Neural cell (in vitro differentiated cells): ENCODE data around the gene ADAMTS2. TPM values are rescaled to one million over a fixed set of nuclear protein-coding genes. Genes with fewer than 3 reads are reported as not detected.

Source experiments
- H2AFZ ChIP-seq: fragments of 200-600, 300-800 bp; sonication (generic), shearing (Covaris generic); 2 replicates; pipeline ENCODE4 v1.6.0; 2014; ENCODE audit warnings: low read depth, mild to moderate bottlenecking, antibody characterized with exemption, low read length, moderate library complexity
- H3F3A ChIP-seq: fragments of 200-600 bp; shearing (Covaris generic); 2 replicates; pipeline ENCODE4 v1.6.1; 2016; ENCODE audit warnings: mild to moderate bottlenecking, moderate library complexity, mixed read lengths, antibody characterized with exemption, low read length; ENCODE audit not compliant: insufficient read depth, poor library complexity, severe bottlenecking
- H3K27ac ChIP-seq: fragments of 200-600, 300-800 bp; sonication (generic), shearing (Covaris generic); 2 replicates; pipeline ENCODE4 v1.5.1; 2014; ENCODE audit warnings: mild to moderate bottlenecking, low read length, moderate library complexity
- H3K27me3 ChIP-seq: fragments of 300-800, 200-600 bp; sonication (generic), shearing (Covaris generic); 2 replicates; pipeline ENCODE4 v1.6.0; 2014; ENCODE audit warnings: mild to moderate bottlenecking, low read depth, low read length, moderate library complexity; ENCODE audit not compliant: insufficient read depth
- H3K36me3 ChIP-seq: fragments of 300-800, 200-600 bp; sonication (generic), shearing (Covaris generic); 2 replicates; pipeline ENCODE4 v1.5.1; 2014; ENCODE audit warnings: mild to moderate bottlenecking, antibody characterized with exemption, low read length, moderate library complexity; ENCODE audit not compliant: insufficient read depth
- H3K4me2 ChIP-seq: fragments of 300-800, 200-600 bp; sonication (generic), shearing (Covaris generic); 2 replicates; pipeline ENCODE4 v1.6.0; 2014; ENCODE audit warnings: mild to moderate bottlenecking, low read length
- H3K4me3 ChIP-seq: fragments of 300-800, 200-600 bp; sonication (generic), shearing (Covaris generic); 2 replicates; pipeline ENCODE4 v1.5.1; 2014; ENCODE audit warnings: mild to moderate bottlenecking, low read length, moderate library complexity
- H3K79me2 ChIP-seq: fragments of 200-600 bp; shearing (Covaris generic); replicated peaks from 2 replicates; pipeline ENCODE4 v1.6.0; 2014; ENCODE audit warnings: mild to moderate bottlenecking, low read length, moderate library complexity; ENCODE audit not compliant: insufficient read depth
- H3K9ac ChIP-seq: fragments of 300-800, 200-600 bp; sonication (generic), shearing (Covaris generic); 2 replicates; pipeline ENCODE4 v1.6.1; 2016; ENCODE audit warnings: mild to moderate bottlenecking, low read length, mixed read lengths
- H3K9me2 ChIP-seq: fragments of 200-600 bp; shearing (Covaris generic); 2 replicates; pipeline ENCODE4 v1.6.1; 2016; ENCODE audit warnings: mild to moderate bottlenecking, low read length, mixed read lengths; ENCODE audit not compliant: insufficient read depth
- H3K9me3 ChIP-seq: fragments of 200-600, 300-800 bp; sonication (generic), shearing (Covaris generic); 2 replicates; pipeline ENCODE4 v1.6.1; 2016; ENCODE audit warnings: mild to moderate bottlenecking, mixed run types, low read length, moderate library complexity, mixed read lengths
- H4K20me1 ChIP-seq: fragments of 200-600 bp; shearing (Covaris generic); 2 replicates; pipeline ENCODE4 v1.6.1; 2016; ENCODE audit warnings: mild to moderate bottlenecking, mixed run types; ENCODE audit not compliant: insufficient read depth
- EP300 ChIP-seq: fragments of 450-650 bp; conservative IDR thresholded peaks from 2 replicates; pipeline ENCODE4 v1.6.1; 2014; ENCODE audit warnings: antibody characterized with exemption, mild to moderate bottlenecking, moderate library complexity; ENCODE audit not compliant: poor library complexity, severe bottlenecking
- EZH2 ChIP-seq: fragments of 200-600, 300-800 bp; shearing (Covaris generic), sonication (generic); IDR thresholded peaks from 2 replicates; pipeline ENCODE4 v1.6.1; 2014; ENCODE audit warnings: antibody characterized with exemption, low read length, borderline replicate concordance, mild to moderate bottlenecking; ENCODE audit not compliant: insufficient read depth, poor library complexity, severe bottlenecking
- MXI1 ChIP-seq: fragments of 450-650 bp; conservative IDR thresholded peaks from 2 replicates; pipeline ENCODE4 v1.6.1; 2014; ENCODE audit warnings: antibody characterized with exemption, mild to moderate bottlenecking; ENCODE audit not compliant: poor library complexity, severe bottlenecking
- POLR2AphosphoS5 ChIP-seq: IDR thresholded peaks from 2 replicates; pipeline ENCODE4 v1.6.1; 2012
- RAD21 ChIP-seq: fragments of 450-650 bp; conservative IDR thresholded peaks from 2 replicates; pipeline ENCODE4 v1.6.1; 2014; ENCODE audit warnings: antibody characterized with exemption, mild to moderate bottlenecking, moderate library complexity
- REST ChIP-seq: IDR thresholded peaks from 2 replicates; pipeline ENCODE4 v1.6.1; 2012; ENCODE audit warnings: borderline replicate concordance
- SMC3 ChIP-seq: fragments of 450-650 bp; conservative IDR thresholded peaks from 2 replicates; pipeline ENCODE4 v1.6.1; 2014; ENCODE audit warnings: antibody characterized with exemption, mild to moderate bottlenecking, moderate library complexity; ENCODE audit not compliant: poor library complexity
- TAF1 ChIP-seq: IDR thresholded peaks from 2 replicates; pipeline ENCODE4 v1.6.1; 2012; ENCODE audit warnings: low read depth
- polyA plus RNA-seq: library from polyadenylated mRNA; depleted of rRNA; stranded (reverse); fragments of >200 nt; gene quantifications from 2 replicates; pipeline ENCODE4 v1.2.3, GENCODE V29; 2014
- TF ChIP-seq, protein P1 (sequence below): fragments of 450-650 bp; IDR thresholded peaks from 2 replicates; pipeline ENCODE4 v1.5.1; 2014; ENCODE audit warnings: antibody characterized with exemption, mild to moderate bottlenecking, moderate library complexity; ENCODE audit not compliant: poor library complexity, severe bottlenecking

The ADAMTS2 gene
- polyA plus RNA-seq, 1 donor from 2014 or later = 0.61 TPM

- Histone ChIP-seq H3K4me3 (no peak overlapping the region), H3K4me2 (no peak overlapping the region), H3K36me3 (no peaks in the 10 kb centered on the region), H3K9ac (no peak overlapping the region), H3K9me3 (no peaks in the 10 kb centered on the region), H3F3A (no peaks in the 10 kb centered on the region), H3K27ac (no peak overlapping the region), H3K79me2 (no peaks in the 10 kb centered on the region), H2AFZ (no peak overlapping the region), H3K27me3 (no peaks in the 10 kb centered on the region), H4K20me1 (no peaks in the 10 kb centered on the region), H3K9me2 (no peaks in the 10 kb centered on the region)
- TF ChIP-seq EZH2 (no peak), REST (no peak), MXI1 (no peak), SMC3 (no peak), RAD21 (no peak), EP300 (no peak), TAF1 (no peak), POLR2AphosphoS5 (no peak)
- TF ChIP-seq, protein P1, sequence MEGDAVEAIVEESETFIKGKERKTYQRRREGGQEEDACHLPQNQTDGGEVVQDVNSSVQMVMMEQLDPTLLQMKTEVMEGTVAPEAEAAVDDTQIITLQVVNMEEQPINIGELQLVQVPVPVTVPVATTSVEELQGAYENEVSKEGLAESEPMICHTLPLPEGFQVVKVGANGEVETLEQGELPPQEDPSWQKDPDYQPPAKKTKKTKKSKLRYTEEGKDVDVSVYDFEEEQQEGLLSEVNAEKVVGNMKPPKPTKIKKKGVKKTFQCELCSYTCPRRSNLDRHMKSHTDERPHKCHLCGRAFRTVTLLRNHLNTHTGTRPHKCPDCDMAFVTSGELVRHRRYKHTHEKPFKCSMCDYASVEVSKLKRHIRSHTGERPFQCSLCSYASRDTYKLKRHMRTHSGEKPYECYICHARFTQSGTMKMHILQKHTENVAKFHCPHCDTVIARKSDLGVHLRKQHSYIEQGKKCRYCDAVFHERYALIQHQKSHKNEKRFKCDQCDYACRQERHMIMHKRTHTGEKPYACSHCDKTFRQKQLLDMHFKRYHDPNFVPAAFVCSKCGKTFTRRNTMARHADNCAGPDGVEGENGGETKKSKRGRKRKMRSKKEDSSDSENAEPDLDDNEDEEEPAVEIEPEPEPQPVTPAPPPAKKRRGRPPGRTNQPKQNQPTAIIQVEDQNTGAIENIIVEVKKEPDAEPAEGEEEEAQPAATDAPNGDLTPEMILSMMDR = no peak
Observed at GRCh38 chr5:179310439-179311090, 34.7 kb downstream of the ADAMTS2 start.

GRCh38 chr5:179309751-179310320 is 35.4 kb downstream of the ADAMTS2 start:
- H2AFZ ChIP-seq = no peak overlapping the region
- TF ChIP-seq MXI1 (no peak), POLR2AphosphoS5 (no peak), RAD21 (no peak), EP300 (no peak), TAF1 (no peak)
- no peaks in the 10 kb centered on the region for H3K9me2 ChIP-seq
- no peak overlapping the region for H3K4me3 ChIP-seq
- H3K9me3 ChIP-seq = no peaks in the 10 kb centered on the region
- H3K27me3 ChIP-seq = no peaks in the 10 kb centered on the region
- H3K4me2 ChIP-seq = no peak overlapping the region
- no peaks in the 10 kb centered on the region for H3K79me2 ChIP-seq
- H3F3A ChIP-seq = no peaks in the 10 kb centered on the region
- H3K36me3 ChIP-seq = no peaks in the 10 kb centered on the region
- no peak overlapping the region for H3K9ac ChIP-seq
- no peaks in the 10 kb centered on the region for H4K20me1 ChIP-seq
- H3K27ac ChIP-seq = no peak overlapping the region
